Urothelium cell line (cell line): ENCODE measurements around the gene HOXB3.
A peak's percentile ranks its signal among the peaks of the same experiment; 100 is the strongest.

Experiments
- DNase-seq: peaks from one replicate; pipeline ENCODE4 v3.0.0; 2011; ENCODE audit warnings: low spot score, mixed read lengths
- FAIRE-seq: peaks from 2 replicates; lab custom pipeline; 2011; peaks lifted over from hg19 to GRCh38; lab: Jason Lieb, UNC

HOXB3 gene

DNA sequence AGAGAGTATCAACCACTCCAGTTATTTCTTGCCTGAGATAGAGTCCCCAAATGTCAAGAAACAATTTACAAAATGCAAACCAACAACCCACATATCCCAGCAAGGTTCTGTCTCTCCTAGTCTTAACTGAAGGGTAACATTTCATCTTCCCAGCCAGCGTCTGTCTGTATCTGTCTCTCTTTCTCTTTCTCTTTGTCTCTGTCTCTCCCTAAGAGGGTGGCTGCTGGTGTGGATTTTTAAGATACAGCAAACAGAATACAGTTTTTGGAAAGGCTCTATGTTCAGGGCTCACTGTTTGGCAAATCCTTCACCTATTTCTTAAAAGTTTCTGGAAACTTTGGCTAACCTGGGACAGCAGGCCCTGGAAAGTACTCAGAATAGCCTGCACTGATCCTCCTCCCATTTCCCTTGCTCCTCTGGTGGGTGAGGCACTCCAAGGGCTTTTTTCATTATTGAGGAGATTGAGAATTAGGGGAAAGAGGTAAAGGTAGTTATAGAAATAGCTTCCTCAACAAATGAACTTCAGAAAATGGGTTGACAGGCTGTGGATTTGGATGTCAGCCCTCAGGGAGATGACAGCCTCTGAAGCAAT is 18.1 kb downstream of the HOXB3 start:
- DNase-seq (no peak), FAIRE-seq (no peak)

DNA sequence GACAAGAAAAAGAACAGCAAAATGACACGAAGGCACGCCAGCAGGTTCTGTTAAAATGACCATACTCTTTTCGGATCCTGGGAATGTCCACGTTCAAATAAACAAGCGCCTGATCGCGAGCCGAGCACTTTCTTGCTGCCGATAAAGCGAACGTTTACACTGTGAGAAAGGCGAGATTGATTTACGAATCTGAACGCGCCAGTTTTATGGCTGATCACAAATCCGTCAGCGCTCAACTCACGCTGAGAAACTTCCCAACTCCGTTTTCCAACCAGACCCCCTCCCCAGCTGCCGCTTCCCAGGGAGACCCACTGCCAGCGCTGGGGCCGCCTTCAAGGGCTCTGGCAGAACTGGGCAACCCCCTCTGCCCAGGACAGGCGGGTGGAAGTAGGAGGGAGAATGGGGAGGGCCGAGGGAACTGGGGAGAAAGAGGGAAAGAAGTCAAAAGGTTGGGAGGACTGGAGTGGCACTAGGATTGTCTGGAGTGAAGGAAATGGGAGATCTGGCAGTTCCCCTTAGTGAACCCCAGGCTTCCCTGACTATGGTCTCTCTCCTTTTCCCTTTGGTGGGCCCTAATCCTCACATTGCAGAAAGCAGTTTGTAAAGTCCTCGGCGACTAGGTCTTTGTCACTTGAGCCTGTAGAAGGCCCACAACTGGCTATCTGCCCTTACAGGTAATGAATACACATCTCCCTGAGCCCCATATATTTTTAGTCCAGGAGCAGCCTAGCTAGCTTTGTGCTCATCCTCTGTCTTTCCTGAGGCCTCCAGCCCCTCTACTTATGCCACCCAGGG is 18.8 kb downstream of the HOXB3 start:
- DNase-seq (no peak), FAIRE-seq (no peak)

DNA sequence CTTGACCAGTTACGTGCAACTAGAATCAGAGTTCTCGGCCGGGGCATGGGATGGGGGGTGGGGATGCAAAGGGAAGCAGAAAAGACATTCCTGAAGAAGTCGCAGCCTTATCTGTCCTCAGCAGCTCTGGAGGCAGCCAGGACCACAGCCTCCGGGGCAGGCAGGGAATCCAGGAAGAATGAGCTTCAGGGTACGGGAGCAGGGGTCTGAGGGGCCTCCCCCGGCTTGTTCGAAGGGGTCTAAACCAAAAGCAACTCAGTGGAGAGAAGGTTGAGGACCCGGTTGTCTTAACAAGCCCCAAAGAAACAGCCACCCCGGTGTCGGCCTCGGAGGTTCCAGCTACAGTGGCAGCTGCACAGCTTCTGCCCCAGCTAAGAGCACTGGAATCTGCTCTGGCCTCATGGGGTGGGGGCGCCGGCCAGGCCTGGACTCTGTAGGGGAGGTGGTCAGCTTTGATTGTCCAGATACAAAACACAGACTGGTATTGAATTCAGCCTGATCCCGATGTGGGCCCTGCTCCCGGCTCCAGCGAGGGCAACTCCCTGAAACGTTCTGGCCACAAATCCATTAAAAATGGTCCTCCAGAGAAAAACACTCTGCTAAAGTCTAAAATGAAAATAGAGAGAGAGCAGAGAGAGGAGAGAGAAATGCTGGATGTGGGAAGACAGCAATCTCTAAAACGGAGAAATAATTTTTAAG is 19.6 kb downstream of the HOXB3 start:
- no peak for FAIRE-seq
- no peak for DNase-seq

DNA sequence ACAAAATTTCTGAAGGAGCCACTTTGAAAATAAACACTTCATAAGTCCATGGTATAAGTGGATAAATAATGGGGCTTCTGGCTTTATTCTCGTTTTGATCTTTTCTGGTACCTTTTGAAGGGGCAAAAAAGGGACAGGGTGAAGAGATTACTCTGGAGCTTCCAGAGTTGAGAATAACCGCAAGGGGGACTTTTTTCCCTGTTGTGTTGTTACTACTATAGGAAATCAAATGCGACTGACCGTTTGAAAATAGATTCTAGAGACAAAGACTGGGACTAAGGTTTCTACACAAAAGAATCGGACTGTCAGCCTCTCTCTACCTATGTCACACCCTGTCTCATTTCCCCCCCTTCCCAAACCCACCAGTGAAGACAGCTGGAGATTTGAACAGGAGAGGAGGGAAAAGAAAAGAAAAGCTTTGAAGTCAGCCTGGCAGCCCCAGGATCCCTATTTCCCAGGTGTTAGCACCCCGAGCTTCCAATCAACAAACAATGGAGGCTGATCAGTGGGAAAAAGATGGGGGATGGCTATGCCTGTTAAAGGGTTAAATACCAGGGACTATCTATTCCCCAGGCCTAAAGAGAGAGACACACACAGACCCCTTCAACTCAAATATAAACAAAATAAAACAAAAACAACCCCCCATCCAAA is 20.2 kb downstream of the HOXB3 start:
- no peak for DNase-seq
- no peak for FAIRE-seq

DNA sequence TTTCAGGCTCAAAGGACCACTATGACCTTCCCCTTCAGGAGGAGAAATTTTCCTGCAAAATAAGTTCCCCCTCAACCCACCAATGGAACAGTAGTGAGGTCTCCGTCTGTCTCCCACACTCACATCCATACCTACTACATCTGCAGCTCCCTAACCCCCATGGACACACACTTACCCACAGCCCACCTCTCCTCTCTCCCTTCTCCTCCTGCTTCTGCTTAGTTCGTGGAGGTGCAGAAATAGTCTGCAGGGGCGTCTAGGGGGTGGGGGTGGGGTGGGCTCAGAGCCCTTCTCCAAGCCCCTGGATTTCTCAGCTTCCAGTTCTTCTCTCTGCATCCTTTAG is 20.8 kb downstream of the HOXB3 start:
- DNase-seq, result no peak
- FAIRE-seq, result no peak

DNA sequence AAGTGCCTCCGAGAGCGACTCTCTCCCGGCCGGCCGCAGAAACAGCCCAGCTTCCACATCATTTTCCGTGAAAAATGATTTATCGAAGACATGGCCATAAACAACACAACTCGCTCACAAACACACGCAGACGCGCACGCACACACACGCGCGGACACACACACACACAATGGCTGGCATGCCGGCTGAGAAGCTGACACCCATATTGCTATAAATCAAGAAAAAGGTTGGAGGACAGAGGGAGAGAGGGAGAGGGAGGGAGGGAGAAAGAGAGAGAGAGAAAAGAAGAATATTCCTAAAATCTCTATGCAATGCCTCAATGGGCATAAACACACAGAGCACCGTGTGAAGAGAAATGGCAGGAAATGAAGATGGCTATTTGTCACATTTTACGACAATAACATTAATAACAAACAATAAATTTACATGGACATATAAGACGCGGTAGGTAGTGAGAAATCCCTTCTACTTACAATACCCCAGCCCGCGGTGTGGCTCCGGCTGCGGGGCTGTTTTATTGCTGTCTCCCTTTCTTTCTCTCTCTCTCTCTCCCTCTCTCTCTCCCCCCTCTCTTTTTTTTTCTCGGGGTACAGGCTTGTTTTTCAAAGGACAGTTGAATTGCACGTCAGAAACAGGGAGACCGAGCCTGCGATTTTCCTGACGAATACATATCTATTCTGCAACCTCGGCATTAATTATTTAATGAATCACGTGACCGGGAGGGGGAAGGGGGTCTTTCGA is 21.4 kb downstream of the HOXB3 start:
- FAIRE-seq (no peak), DNase-seq (no peak)

DNA sequence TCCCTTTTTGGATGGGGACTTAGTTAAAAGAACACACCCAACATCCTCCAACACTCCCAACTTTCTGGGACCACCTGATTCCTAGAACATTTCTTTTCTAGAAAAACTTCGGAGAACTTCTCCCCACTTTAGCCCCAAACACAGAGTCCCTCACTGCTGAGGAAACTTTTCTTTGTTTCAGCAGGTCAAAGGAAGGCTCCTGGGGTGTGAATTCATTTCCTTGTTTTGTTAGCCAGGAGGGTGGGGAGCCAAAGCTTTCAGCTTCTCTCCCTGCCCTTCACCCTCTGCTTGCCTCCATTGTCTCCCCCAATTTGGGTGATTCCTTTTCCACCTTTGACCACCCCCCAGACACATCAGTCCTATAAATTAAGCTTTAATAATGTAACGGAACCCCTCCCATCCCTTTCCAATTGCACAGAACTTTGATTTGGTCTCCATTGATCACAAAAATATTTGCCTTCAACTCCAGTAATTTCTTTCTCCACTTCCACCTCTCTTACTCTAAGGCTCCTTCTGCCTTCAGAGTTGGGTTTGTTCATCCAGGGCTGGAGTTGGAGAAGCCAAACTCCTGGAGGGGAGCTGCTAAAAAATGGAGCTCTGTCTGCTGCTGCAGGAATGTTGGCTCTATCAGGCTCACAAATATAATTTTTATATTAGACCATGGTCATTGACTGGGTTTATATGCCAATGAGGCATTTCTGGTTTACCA is 22.2 kb downstream of the HOXB3 start:
- DNase-seq (no peak), FAIRE-seq (no peak)

DNA sequence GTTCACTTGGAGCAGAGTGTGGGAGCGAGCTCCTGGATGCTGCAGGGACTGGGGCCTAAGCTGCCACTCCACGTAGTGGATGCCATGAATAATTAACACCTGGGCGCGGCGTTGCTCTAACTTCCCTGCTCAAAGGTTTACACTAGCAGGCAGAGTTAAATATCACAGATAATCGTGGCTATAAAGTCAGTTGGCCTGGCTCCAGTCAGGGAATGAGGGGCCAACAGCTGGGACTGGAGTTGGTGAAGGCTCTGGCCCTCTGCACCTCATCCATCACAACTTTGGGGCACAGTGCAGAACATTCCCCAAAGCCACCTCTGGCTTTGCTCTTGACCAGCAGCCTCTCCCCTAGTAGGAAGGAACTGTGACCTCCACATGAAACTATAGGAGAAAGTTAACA is 22.8 kb downstream of the HOXB3 start:
- no peak for DNase-seq
- FAIRE-seq, result no peak

DNA sequence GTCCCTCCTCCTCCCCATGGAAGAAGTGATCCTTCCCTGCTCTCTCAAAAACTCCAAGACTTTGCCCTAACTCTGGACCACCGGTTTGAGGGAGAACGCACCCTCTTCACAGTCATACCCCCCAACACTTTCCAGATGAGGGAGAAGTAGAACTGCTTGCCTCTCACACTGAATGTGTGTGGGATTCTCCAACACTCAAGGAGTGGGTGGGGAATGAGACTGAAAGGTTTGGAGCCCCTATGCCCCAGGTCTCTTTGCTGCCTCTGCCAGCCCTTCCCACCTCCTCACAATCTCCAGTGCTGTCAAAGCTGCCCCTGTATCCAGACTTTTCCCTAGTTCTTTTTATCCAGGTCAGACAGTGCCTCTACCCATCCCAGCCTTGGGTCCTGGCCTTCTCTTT is 23.3 kb downstream of the HOXB3 start:
- FAIRE-seq, result no peak
- no peak for DNase-seq

DNA sequence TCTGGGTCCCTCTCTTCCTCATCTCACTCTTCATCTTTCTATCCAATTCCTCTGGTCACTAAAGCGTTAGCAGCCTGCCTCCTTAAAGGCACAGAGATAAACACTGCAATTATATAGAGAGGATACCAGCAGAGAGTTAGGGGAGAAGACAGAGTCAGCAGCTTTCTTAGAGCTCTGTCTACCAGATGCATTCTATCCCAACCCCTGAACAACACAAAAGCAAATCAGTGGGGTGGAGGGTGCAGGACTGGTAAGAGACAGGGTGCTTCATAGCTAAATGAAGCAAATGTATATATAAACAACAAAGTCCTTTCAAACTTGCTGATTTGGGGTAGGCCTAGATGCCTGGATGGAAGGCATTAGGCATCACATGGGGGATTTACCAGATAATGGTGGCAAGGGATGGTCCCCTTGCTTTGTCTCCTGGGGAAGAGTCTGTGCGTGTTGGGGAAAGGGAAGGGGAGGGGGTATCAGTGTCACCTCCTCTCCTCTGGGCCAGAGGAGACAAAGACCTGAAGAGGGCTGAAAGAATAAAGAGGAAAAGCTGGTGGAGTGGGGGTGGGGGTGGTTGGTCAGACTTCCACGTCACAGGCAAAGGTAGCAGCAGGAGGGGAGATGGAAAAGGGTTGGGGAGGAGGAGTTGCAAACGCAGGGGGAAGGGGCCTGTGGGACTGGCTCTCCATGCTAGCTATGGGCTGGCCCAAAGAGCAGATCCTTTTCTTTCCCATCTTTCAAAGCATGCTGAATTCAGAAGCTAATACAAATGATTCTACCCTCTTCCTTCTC is 23.9 kb downstream of the HOXB3 start:
- FAIRE-seq, result no peak

DNA sequence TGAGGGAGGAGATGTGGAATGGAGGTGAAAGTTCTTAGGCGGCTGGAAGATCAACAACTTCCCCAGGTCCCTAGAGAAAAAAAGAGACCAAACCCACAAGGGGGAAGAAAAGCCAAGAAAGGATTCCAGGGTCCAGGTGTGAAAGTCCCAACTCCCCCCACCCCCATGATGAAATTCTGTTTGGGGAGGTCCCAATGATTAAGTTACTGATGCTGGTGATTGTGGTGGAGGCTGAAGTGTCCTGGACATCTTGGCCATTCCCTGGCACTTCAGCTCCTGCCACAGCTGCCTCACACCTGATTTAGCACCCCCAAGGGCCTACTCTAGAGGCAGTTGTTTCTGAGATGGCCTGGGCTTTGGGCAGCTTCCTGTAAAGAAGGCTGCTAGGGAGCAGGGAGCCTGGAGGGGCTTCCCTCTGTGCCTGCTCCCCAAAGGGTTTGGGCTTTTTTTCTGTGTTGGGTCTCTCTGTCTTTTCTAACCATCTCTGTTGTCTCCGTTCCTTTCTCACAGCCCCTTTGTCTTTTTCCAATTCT is 25.0 kb downstream of the HOXB3 start:
- FAIRE-seq, result no peak
- DNase-seq, result peak; percentile 27

More for the DNA sequence above, 23.9 kb downstream of the HOXB3 start:
- DNase-seq, result no peak

DNA sequence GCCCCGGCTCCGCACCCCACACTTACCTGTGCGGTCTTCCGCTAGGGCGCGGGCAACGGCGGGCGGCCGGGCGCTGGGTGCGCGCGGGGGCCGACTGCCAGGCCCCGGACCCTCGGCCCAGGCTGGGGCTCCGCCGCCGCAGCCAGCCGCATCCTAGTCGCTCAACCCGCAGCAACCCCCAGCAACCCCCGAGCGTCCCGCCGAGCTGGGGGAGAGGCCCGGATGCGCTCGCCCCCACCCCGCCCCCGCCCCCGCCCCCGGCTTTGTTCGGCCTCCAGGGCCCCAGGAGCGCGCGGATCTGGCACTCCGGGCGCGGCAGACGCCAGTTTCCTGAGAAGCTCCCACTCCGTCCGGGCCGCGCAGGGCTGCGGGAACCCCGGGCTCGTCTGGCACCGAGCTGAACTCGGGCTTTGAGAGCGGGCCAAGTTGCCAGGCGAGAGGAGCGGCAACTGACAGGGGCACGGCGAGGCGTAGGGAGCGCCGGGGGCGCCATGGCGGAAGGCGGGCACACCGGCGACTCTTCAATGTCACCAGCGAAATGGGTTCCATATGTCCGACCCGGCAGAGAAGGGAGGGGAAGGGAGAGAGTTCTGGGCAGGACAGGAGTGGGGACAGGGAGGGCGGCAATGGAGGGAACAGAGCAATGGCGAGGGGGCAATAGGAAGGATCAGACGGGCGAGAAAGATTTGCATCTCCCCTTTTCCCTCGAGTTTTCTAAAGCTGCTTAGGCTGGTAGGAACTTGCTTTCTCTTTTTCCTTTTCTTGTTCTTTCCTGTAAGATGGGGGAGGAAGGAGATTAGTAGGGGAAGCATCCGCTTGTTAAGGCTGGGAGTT is 25.6 kb downstream of the HOXB3 start:
- FAIRE-seq, result no peak
- peak; percentile 84 for DNase-seq

DNA sequence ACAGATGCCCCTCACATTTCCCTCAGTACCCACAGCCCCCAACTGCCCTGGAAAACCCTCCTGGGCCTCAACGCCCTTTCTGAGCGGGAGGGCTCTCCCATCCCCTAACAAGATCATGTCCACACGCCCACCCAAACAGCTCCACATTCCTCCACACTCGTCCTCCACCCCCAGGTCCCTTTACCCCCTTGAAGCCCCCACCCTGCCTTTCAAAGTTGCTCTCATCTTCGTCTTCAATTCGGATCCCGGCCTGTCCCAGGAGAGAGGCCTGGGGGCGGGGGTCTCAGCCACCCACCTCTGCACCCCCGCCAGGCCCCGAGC is 26.2 kb downstream of the HOXB3 start:
- DNase-seq, result no peak
- no peak for FAIRE-seq

DNA sequence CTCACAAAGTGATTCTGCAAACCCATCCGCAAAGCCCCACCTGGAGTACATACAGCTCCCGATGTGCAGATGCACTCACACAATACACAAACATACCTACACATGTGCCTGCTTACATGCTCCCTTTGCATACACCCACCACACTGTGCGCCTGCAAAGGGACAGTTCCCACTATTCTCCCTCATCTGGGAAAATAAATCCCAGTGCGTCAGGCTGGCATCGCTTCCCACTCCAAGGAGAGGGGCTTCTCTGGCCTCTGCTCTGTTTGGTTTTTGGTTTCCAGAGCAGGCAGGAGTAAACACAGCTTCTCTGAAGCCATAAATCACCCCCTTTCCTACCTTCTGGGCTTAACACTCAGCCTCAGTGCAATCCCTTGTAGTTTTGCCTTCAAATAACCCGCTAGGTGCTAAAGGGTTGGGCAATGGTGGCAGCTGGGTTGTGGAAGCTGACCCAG is 26.6 kb downstream of the HOXB3 start:
- FAIRE-seq, result peak; percentile 9
- DNase-seq, result peak; percentile 23

DNA sequence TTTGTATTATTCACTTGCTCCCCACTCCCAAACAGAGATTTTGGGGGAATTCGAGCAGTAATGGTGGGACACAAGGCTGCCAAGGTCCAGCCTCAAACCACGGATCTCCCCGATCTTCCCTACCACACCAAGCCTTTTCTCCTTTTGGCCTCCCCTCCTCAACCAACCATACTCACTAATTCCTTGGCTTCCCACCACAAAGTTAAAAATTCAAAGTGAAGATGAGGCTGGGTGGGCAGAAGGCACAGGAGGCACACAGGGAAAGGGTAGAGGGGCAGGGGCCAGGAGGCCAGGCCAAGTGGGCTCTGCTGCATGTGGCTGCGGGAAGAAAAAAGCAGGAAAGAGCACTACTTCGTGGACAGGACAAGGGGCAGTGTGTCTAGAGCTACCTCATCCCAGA is 27.1 kb downstream of the HOXB3 start:
- DNase-seq (peak; percentile 20), FAIRE-seq (no peak)

DNA sequence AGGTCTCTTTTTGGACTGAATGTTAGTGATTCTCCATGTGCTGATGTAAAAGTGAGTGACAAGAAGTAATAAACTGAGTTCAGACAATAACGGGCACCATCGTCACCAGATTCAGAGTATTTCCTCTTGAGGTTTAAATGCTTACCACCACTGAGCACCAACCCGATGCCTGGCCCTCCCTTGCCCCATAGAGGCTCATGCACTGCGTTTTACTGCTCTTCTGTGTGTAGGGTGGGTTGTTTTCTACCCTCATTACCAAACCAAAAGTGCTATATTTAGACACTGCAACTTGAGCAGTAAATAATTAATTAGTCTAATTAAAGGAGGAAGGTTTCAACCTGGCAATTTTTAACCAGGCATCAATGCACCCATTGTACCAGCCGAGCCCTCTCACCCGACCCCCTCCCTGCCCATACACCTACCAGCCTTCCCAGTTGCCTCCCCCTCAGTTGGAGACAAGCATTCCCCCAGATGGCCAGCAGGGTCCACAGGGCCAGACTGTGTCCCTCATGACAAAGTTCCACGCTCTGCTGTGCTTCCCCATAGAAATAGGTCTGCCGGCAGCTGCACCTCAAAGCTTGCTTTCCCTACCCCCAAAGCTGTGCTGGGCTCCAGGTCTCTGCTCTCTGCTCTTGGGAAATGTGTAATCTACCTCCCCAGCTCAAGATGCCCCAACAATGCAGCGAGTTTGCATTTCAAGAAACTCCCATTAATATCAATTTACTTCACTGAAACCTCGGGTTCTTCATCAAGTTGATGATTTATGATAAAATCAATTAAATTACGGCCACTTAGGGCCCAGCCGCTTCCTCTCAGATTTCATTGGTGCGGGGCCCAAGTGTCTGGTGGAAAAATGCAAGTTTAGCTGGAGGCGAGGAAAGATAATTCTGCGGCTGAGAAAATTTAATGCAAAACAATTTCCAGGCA is 27.9 kb downstream of the HOXB3 start:
- FAIRE-seq, result no peak
- DNase-seq, result peak; percentile 62
